Measurements from ENCODE around the gene ARID4A.

- TF ChIP-seq POLR2A (IDR thresholded peaks at IDR 0.05) (no peak), POLR2AphosphoS5 (IDR thresholded peaks at IDR 0.05) (no peak), CTCF (IDR thresholded peaks at IDR 0.05) (no peak)
Measured at GRCh38 chr14:58398495-58398894, 100.1 kb downstream of the ARID4A start.

Data from gastroesophageal sphincter (tissue), 3 donors.